Ectodermal cell (in vitro differentiated cells): ENCODE measurements around the gene CHRNA1.

ENCODE experiments used
- H3K27ac ChIP-seq: 2 replicates; pipeline ENCODE4 v1.7.0; 2013; ENCODE audit warnings: mild to moderate bottlenecking, low read depth, low read length; ENCODE audit not compliant: insufficient read depth, poor library complexity, severe bottlenecking
- H3K27me3 ChIP-seq: 2 replicates; pipeline ENCODE4 v1.7.0; 2013; ENCODE audit warnings: mild to moderate bottlenecking, low read length; ENCODE audit not compliant: insufficient read depth, control insufficient read depth, poor library complexity, severe bottlenecking
- H3K36me3 ChIP-seq: one replicate; pipeline ENCODE4 v1.7.0; 2013; ENCODE audit warnings: low read length; ENCODE audit not compliant: control insufficient read depth, insufficient read depth
- H3K4me1 ChIP-seq: one replicate; pipeline ENCODE4 v1.7.0; 2013; ENCODE audit warnings: low read length; ENCODE audit not compliant: control insufficient read depth, insufficient read depth
- H3K4me3 ChIP-seq: 2 replicates; pipeline ENCODE4 v1.7.0; 2013; ENCODE audit warnings: low read depth, low read length, control low read depth; ENCODE audit not compliant: insufficient read depth
- H3K9me3 ChIP-seq: 2 replicates; pipeline ENCODE4 v1.7.0; 2013; ENCODE audit warnings: mild to moderate bottlenecking, low read length, moderate library complexity; ENCODE audit not compliant: control insufficient read depth
- WGBS, 2 experiments: methylation state at CpG; one replicate each; pipeline ENCODE4 v1.1.7; 2013; ENCODE audit warnings: missing lambda C conversion rate in 2 of 2; 5-methylcytosine and 5-hydroxymethylcytosine counted together

CHRNA1 gene

DNA sequence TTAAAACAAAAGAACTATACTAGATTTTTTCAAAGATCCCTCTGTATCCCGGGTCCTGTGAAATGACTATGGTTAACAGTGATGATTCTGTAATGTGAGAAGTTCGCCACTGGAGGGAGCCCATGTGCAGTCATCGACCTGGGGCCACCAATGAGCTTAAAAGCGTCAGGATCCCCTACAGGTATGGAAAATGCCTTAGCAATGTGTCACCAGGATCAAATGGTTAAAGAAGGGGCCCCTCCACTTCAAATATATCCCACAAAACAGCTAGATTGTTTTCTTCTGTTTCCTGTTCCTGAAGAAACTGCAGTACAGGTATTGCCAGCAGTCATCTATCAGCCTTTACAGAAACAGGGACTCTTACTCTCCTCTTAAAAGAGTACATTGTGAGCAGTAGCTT, 15.3 kb downstream of the CHRNA1 start:
- Histone ChIP-seq H3K9me3 (no peaks in the 10 kb centered on the region), H3K36me3 (no peaks in the 10 kb centered on the region), H3K27me3 (no peaks in the 10 kb centered on the region), H3K27ac (no peak overlapping the region), H3K4me1 (no peaks in the 10 kb centered on the region), H3K4me3 (no peak overlapping the region)
- WGBS, 2 experiments, result 3 to 8% methylated on average over 4 of the region's 4 CpGs

DNA sequence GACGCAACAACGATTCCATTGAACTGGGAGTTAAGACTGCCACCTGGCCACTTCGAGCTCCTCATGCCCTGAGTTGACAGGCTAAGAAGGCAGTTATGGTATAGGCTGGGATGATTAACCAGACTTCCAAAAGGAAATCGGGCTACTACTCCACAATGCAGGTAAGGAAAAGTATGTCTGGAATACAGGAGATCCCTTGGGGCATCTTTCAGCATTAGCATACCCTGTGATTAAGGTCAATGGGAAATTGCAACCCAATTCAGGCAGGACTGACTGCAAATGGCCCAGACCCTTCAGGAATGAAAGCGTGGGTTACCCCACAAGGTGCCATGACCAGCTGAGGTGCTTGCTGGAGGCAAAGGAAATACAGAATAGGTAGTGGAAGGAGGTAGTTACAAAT, 19.1 kb downstream of the CHRNA1 start:
- WGBS, 2 experiments, result 91 to 92% methylated on average over 5 of the region's 5 CpGs
- no peak overlapping the region for H3K4me3 ChIP-seq

DNA sequence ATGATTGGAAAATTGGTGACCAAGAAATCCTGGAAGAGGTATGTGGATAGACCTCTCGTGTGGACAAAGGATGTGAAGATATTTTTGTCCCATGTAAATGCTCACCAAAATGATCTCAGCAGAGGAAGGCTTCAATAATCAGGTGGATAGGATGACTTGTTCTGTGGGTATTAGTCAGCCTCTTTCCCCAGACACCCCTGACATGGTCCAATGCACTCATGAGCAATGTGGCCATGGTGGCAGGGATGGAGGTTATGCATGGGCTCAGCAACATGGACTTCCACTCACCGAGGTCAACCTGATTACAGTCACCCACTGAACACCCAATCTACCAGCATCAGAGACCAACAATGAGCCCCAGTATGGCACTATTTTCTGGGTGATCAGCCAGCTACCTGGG, 20.2 kb downstream of the CHRNA1 start:
- Histone ChIP-seq H3K36me3 (no peaks in the 10 kb centered on the region), H3K4me3 (no peak overlapping the region), H3K9me3 (no peaks in the 10 kb centered on the region), H3K27me3 (no peaks in the 10 kb centered on the region), H3K27ac (no peak overlapping the region), H3K4me1 (no peaks in the 10 kb centered on the region)
- 92 to 93% methylated on average over 2 of the region's 2 CpGs for WGBS, 2 experiments

More for the DNA sequence above, 19.1 kb downstream of the CHRNA1 start:
- no peaks in the 10 kb centered on the region for H3K36me3 ChIP-seq
- no peaks in the 10 kb centered on the region for H3K9me3 ChIP-seq
- no peak overlapping the region for H3K27ac ChIP-seq
- H3K4me1 ChIP-seq, result no peaks in the 10 kb centered on the region
- H3K27me3 ChIP-seq, result no peaks in the 10 kb centered on the region

DNA sequence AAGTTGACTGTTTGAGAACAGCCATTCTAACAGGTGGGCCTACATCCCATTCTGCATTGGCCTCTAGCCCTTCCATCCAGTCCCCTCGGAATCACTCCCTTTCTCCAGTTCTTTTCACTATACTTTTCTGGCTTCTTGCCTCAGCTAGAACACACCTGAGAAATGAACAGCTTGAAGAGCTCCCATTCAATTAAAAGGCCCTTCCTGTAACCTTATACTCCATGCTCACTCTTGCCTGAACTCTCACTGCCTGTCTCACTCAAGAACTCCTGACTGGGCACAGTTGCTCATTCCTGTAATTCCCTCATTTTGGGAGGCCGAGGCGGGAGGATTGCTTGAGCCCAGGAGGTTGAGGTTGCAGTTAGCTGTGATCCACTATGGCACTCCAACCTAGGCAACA, 23.6 kb downstream of the CHRNA1 start:
- no peaks in the 10 kb centered on the region for H3K4me1 ChIP-seq
- no peaks in the 10 kb centered on the region for H3K9me3 ChIP-seq
- H3K4me3 ChIP-seq, result no peak overlapping the region
- H3K27ac ChIP-seq, result no peak overlapping the region
- 94 to 97% methylated on average over 3 of the region's 3 CpGs for WGBS, 2 experiments
- no peaks in the 10 kb centered on the region for H3K36me3 ChIP-seq
- H3K27me3 ChIP-seq, result no peaks in the 10 kb centered on the region

DNA sequence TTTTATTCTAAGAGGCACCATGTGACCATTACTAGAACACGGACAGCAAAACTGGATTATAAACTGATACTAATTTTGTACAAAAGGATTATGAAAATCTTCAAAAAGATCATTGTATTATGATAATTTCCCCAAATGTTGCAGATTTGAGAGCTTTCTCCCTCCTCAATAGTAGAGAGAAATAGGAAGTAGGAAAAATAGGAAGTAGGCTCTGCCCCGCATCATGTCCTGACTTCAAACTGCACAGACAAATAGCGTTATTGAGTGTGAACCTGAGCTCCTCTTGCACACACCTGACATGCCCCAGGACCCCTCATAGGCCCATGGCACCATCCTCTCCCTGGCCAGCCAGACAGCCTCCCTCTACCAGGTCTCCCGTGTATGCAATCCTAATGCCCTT, 25.4 kb downstream of the CHRNA1 start:
- H3K9me3 ChIP-seq, result no peaks in the 10 kb centered on the region
- H3K36me3 ChIP-seq, result no peaks in the 10 kb centered on the region
- no peaks in the 10 kb centered on the region for H3K4me1 ChIP-seq
- H3K27ac ChIP-seq, result no peak overlapping the region
- whole genome bisulfite sequencing, 2 experiments, result 89 to 93% methylated on average over 3 of the region's 4 CpGs
- no peaks in the 10 kb centered on the region for H3K27me3 ChIP-seq
- no peak overlapping the region for H3K4me3 ChIP-seq

DNA sequence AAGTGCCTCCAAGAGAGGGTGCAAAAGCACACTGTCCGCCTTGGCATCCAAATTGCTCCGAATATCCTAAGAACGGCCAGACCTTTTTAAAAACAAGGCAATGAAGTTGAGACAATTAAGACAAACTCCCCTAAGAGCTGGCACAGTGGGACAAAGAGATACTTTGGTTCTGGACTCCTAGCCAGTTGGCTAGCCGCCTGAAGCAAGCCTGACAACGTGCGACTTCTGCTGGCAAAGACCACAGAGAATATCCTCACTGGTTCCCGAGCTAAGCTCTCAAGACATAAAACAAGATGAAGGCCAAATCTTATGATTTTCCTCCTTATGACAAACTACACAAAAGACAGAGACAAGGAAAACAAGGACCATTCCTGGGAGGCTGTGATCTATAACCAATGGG, 32.7 kb downstream of the CHRNA1 start:
- H3K36me3 ChIP-seq, result no peaks in the 10 kb centered on the region
- peaks cover 26% of the 10 kb centered on the region for H3K27me3 ChIP-seq
- 94 to 96% methylated on average over 7 of the region's 7 CpGs for WGBS, 2 experiments
- no peaks in the 10 kb centered on the region for H3K4me1 ChIP-seq
- H3K27ac ChIP-seq, result no peak overlapping the region
- H3K9me3 ChIP-seq, result no peaks in the 10 kb centered on the region
- no peak overlapping the region for H3K4me3 ChIP-seq

DNA sequence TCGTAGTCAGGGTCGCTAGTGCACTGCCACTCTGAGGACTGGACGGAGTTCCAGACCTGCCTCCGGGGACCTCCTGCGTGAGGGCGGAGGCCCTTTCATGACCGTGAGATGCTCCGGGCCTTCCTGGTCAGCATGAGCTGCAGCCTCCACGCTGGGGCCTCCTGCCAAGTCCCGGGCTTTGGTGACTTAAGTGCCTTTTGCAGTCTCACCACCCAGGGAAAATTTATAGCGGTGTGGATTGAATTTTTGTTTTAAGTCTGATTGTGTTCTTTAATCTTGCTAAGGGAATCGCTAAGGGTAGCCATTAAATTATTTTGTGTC, 33.6 kb downstream of the CHRNA1 start:
- H3K36me3 ChIP-seq, result no peaks in the 10 kb centered on the region
- H3K9me3 ChIP-seq, result no peaks in the 10 kb centered on the region
- no peaks in the 10 kb centered on the region for H3K4me1 ChIP-seq
- no peak overlapping the region for H3K27ac ChIP-seq
- peak overlapping the region; percentile 56 for H3K4me3 ChIP-seq
- peaks cover 26% of the 10 kb centered on the region for H3K27me3 ChIP-seq
- 77 to 80% methylated on average over 12 of the region's 12 CpGs for WGBS, 2 experiments

DNA sequence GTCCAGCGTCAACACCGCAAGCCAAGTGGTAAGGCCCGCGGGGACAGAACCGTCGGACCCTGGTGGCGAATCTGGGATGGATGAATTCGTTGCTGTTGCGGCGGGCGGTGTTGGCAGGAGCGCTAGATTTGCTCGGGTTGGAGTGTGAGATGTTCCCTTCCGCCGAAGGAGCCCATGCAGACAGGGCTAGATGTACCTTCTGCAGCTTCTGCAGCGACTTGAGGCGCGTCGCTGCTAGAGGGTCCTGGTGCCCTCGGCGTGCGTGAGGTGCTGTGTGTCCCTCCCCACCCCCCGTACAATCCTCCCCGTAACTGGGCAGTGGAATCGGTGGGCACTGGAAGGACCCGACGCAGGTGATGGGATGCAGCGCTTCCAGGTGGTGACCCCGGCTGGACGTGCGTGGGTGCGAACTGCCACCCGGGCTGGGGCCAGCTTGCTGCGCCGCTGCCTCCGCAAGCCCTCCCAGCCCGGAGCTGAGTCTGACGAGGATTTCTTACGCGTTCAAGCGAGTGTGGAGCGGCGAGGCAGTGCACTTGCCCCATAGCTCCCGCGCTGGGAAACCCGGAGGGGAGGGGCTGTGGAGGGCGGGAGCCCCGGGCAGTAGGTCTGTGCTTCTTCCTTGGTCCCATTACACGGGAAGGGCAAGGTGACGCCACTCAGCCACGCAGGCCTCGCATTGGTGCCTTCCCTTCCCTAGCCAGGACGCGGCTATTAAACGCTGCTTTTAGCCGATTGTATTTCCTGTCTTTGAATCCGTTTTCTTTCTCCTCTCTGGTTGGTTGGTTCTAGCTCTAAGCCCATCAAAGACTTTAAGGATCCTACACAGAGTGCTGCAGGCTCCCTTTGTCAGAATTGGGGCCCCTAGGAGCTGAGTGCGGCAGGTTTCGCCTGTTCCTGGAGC, 34.2 kb downstream of the CHRNA1 start:
- Histone ChIP-seq H3K4me3 (peak overlapping the region; percentile 56), H3K27me3 (peaks cover 26% of the 10 kb centered on the region), H3K27ac (no peak overlapping the region), H3K36me3 (no peaks in the 10 kb centered on the region), H3K4me1 (no peaks in the 10 kb centered on the region), H3K9me3 (no peaks in the 10 kb centered on the region)
- 6 to 7% methylated on average over 59 of the region's 59 CpGs for WGBS, 2 experiments

DNA sequence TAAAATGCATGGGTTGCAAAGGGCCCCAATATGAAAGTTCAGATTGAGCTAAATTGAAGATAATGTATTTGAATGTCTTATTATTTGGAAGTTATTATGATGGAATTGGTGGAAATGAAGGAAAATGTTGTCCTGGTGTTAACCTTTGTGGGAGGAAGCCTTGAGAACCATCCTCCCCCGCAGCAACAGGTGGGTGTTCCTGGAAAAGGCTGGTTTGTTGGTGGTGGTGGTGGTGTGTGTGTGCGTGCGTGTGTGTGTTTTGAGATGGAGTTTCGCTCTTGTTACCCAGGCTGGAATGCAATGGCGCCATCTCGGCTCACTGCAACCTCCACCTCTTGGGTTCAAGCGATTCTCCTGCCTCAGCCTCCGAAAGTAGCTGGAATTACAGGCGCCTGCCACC, 36.2 kb downstream of the CHRNA1 start:
- Histone ChIP-seq H3K9me3 (no peaks in the 10 kb centered on the region), H3K4me1 (no peaks in the 10 kb centered on the region), H3K27ac (no peak overlapping the region), H3K4me3 (no peak overlapping the region), H3K36me3 (no peaks in the 10 kb centered on the region), H3K27me3 (peaks cover 26% of the 10 kb centered on the region)
- 94 to 95% methylated on average over 9 of the region's 9 CpGs for WGBS, 2 experiments

DNA sequence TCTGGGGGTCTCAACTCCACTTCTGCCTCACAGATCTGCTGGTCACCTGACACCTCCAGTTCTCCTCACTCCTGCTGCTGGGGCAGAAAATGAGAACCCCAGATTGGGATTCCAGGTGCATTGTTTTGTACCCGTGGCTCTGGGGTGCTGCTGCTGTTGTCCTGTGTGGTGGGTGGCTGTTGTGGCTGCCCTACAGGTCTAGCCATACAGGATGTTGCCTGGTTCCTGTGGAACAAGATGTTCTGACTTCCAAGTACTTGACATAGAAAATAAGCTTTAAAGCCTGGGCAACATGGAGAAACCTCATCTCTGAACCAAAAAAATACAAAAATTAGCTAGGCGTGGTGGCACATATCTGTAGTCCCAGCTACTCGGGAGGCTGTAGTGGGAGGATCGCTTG, 38.1 kb downstream of the CHRNA1 start:
- Histone ChIP-seq H3K4me1 (no peaks in the 10 kb centered on the region), H3K4me3 (no peak overlapping the region), H3K9me3 (no peaks in the 10 kb centered on the region), H3K27me3 (peaks cover 26% of the 10 kb centered on the region), H3K27ac (no peak overlapping the region), H3K36me3 (no peaks in the 10 kb centered on the region)
- WGBS, 2 experiments, result 80 to 84% methylated on average over 4 of the region's 4 CpGs
